Naive thymus-derived CD8-positive, alpha-beta T cell (primary cell): ENCODE results near the gene FRS2. TPM values are rescaled to one million over a fixed set of nuclear protein-coding genes. Genes with fewer than 3 reads are reported as not detected.

Experiments
- ATAC-seq, 2 donors: fragments of 150-1000 bp; cut with Tn5 transposase in 1 of 2; sonication (Bioruptor Pico), chemical (Tn5 transposase) in 1 of 2; 1 replicate in 1 of 2; 2 replicates in 1 of 2; pipeline ENCODE4 v1.10.0; 2021; ENCODE audit warnings: mild to moderate bottlenecking in 2 of 2, moderate library complexity in 2 of 2
- POLR2A ChIA-PET: fragments of 350-600 bp; sonication (Branson Sonifier 250); formaldehyde crosslinking; loops from one replicate; lab custom pipeline; 2021; ENCODE audit warnings: antibody characterized with exemption; lab: Charles Lee
- DNase-seq, 10 donors: peaks; one replicate each; pipeline versions ENCODE4 v3.0.0 to v3.0.0-alpha.2; 2020 to 2022
- H3K27ac Mint-ChIP-seq, 10 donors: one replicate each; pipeline ENCODE4 v1.8.0; 2020 to 2022; ENCODE audit warnings: mild to moderate bottlenecking in 10 of 10, mixed read lengths in 10 of 10, moderate library complexity in 4 of 10, inconsistent platforms in 1 of 10
- H3K27me3 Mint-ChIP-seq, 5 donors: one replicate each; pipeline ENCODE4 v1.8.0; 2021 to 2022; ENCODE audit warnings: mixed read lengths in 5 of 5
- H3K36me3 Mint-ChIP-seq, 3 donors: one replicate each; pipeline ENCODE4 v1.8.0; 2020 to 2022; ENCODE audit warnings: mixed read lengths in 3 of 3, mild to moderate bottlenecking in 2 of 3, inconsistent platforms in 1 of 3
- H3K4me1 Mint-ChIP-seq, 4 donors: one replicate each; pipeline ENCODE4 v1.8.0; 2021 to 2022; ENCODE audit warnings: mixed read lengths in 4 of 4
- H3K4me3 Mint-ChIP-seq, 10 donors: one replicate each; pipeline ENCODE4 v1.8.0; 2020 to 2022; ENCODE audit warnings: mild to moderate bottlenecking in 10 of 10, mixed read lengths in 10 of 10, moderate library complexity in 6 of 10, inconsistent platforms in 1 of 10
- H3K9me3 Mint-ChIP-seq, 9 donors: one replicate each; pipeline ENCODE4 v1.8.0; 2020 to 2022; ENCODE audit warnings: mixed read lengths in 9 of 9, mild to moderate bottlenecking in 3 of 9, inconsistent platforms in 1 of 9, moderate library complexity in 1 of 9
- polyA plus RNA-seq, 3 donors: library from polyadenylated mRNA; unstranded; fragments of 300-500 nt; fragmentation: Illumina TruSeq; gene quantifications; one replicate each; pipeline ENCODE4 v1.2.3, GENCODE V29; 2021
- total RNA-seq, 8 experiments: library from RNA in 2 of 8; stranded (reverse) in 2 of 8; gene quantifications; one replicate each; pipeline ENCODE4 v1.2.3 and lab custom pipeline; 2021 to 2026

FRS2 gene
- total and polyA plus RNA-seq, 5 experiments from 2014 or later: 11.1 to 33.5 (median 12.3) TPM

- Mint-ChIP-seq H3K27me3 (no peaks in the 10 kb centered on the region), H3K4me1 (peaks cover 24 to 80% (median 67%) of the 10 kb centered on the region in 4 donors), H3K9me3 (no peaks in the 10 kb centered on the region), H3K4me3 (peak overlapping the region in 1 of 10 donors; percentile 28), H3K27ac (no peak overlapping the region), H3K36me3 (peaks cover 0 to 10% (median 0%) of the 10 kb centered on the region in 3 donors)
- ATAC-seq (no peak), DNase-seq (no peak)
- POLR2A ChIA-PET: no interaction called here
Measured at GRCh38 chr12:69509904-69510827, 40.0 kb downstream of the FRS2 start.

GRCh38 chr12:69511016-69511415, 40.8 kb downstream of the FRS2 start:
- no peak for ATAC-seq
- Mint-ChIP-seq H3K9me3 (no peaks in the 10 kb centered on the region), H3K27me3 (no peaks in the 10 kb centered on the region), H3K27ac (peak overlapping the region in 1 of 10 donors; percentile 13), H3K36me3 (peaks cover 0 to 10% (median 0%) of the 10 kb centered on the region in 3 donors), H3K4me1 (peaks cover 26 to 81% (median 71%) of the 10 kb centered on the region in 4 donors), H3K4me3 (no peak overlapping the region)
- no peak for DNase-seq
- POLR2A ChIA-PET: interaction anchor here (0.6 kb wide), 1 partner anchor 744 kb away, joined by 5 read pairs; no protein-coding TSS in a partner anchor

DNA sequence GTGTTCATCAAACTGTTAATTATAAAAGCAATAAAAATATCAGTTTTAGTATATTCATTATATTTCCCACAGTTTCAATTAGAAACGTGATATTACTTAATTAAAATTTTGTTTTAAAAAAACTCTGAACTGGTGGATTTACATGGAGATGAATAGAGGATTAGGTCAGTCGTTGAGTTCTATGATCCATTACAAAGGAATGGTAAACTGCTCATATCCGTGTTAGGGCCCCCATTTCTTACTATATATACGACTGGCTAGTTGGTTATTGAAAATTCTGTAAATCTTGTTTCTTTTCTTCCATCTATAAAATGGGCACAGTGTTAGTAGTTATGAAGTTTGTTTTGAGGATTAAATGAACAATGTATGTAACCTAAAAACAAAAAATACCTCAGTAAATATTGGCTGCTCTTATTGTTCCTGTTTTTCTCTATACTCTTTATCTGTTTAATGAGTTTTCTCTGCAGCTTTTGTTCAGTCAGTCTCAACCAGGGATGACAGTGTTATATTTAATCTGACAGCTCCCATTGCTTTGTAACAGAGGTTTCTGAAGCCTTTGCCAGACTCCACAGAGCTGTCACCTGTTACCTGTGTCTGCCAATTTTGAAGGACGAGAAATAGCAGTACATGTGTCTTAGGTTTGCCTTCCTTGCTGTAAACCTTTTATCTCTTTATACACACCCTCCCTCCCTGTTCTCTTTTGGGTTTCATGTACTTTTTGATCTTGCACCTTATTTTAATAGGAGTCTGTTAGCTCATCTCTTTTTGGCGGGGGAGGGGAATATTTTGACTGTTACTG, 41.5 kb downstream of the FRS2 start:
- ATAC-seq: peak in 1 of 2 donors; percentile 52
- peak in 1 of 10 donors; percentile 12 for DNase-seq
- POLR2A ChIA-PET: interaction anchor here (1.5 kb wide), 1 partner anchor 41 kb away, joined by 3 read pairs; the partner anchor contains the start of gene FRS2
- Mint-ChIP-seq H3K36me3 (peaks cover 0 to 12% (median 0%) of the 10 kb centered on the region in 3 donors), H3K4me3 (peak overlapping the region in 4 of 10 donors; percentile 0 to 36 (median 2)), H3K9me3 (no peaks in the 10 kb centered on the region), H3K27me3 (no peaks in the 10 kb centered on the region), H3K4me1 (peaks cover 26 to 78% (median 67%) of the 10 kb centered on the region in 4 donors), H3K27ac (peak overlapping the region in 5 of 10 donors; percentile 26 to 85 (median 34))

- POLR2A ChIA-PET: interaction anchor here (1.5 kb wide), 1 partner anchor 43 kb away, joined by 3 read pairs; the partner anchor contains the start of gene FRS2
- peak overlapping the region in 1 of 10 donors; percentile 13 for H3K4me3 Mint-ChIP-seq
- no peaks in the 10 kb centered on the region for H3K9me3 Mint-ChIP-seq
- H3K27me3 Mint-ChIP-seq: no peaks in the 10 kb centered on the region
- no peak overlapping the region for H3K27ac Mint-ChIP-seq
- ATAC-seq: no peak
- no peak for DNase-seq
- peaks cover 0 to 9% (median 2%) of the 10 kb centered on the region in 3 donors for H3K36me3 Mint-ChIP-seq
- H3K4me1 Mint-ChIP-seq: peaks cover 26 to 74% (median 68%) of the 10 kb centered on the region in 4 donors
Measured at GRCh38 chr12:69512820-69513219, 42.6 kb downstream of the FRS2 start.

GRCh38 chr12:69513297-69513696, 43.1 kb downstream of the FRS2 start:
- H3K27me3 Mint-ChIP-seq: no peaks in the 10 kb centered on the region
- no peak for DNase-seq
- H3K9me3 Mint-ChIP-seq: no peaks in the 10 kb centered on the region
- H3K4me3 Mint-ChIP-seq: no peak overlapping the region
- no peak for ATAC-seq
- peaks cover 0 to 11% (median 5%) of the 10 kb centered on the region in 3 donors for H3K36me3 Mint-ChIP-seq
- peak overlapping the region in 1 of 10 donors; percentile 21 for H3K27ac Mint-ChIP-seq
- peaks cover 26 to 70% (median 68%) of the 10 kb centered on the region in 4 donors for H3K4me1 Mint-ChIP-seq
- POLR2A ChIA-PET: interaction anchor here (1.5 kb wide), 1 partner anchor 43 kb away, joined by 3 read pairs; the partner anchor contains the start of gene FRS2

- H3K4me3 Mint-ChIP-seq: no peak overlapping the region
- H3K36me3 Mint-ChIP-seq: peaks cover 0 to 11% (median 7%) of the 10 kb centered on the region in 3 donors
- peak overlapping the region in 1 of 10 donors; percentile 20 for H3K27ac Mint-ChIP-seq
- H3K27me3 Mint-ChIP-seq: no peaks in the 10 kb centered on the region
- H3K9me3 Mint-ChIP-seq: peaks cover 0 to 3% (median 0%) of the 10 kb centered on the region in 9 donors
- DNase-seq (no peak), ATAC-seq (no peak)
- H3K4me1 Mint-ChIP-seq: peaks cover 23 to 67% (median 63%) of the 10 kb centered on the region in 4 donors
- POLR2A ChIA-PET: no interaction called here
Measured at GRCh38 chr12:69514111-69514510, 43.9 kb downstream of the FRS2 start.

DNA sequence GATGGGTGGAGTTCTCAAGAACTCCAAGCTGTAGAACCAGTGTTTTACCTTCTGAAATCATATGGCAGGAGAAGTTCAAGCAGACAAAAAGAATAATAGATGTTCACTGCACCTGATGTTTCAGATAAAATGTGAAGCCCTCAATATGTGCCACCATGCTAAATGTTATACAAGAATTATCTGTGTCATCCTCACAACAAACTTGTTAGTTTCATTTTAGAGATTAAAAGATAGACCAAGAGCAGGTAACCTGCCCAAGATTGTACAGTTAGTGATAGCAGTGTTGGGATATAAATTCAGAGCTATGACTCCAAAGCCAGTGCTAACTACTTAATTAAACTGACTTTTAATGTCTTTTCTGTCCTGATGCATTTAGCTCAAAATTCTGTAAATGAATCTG, 44.7 kb downstream of the FRS2 start:
- ATAC-seq (no peak), DNase-seq (no peak)
- Mint-ChIP-seq H3K27ac (peak overlapping the region in 1 of 10 donors; percentile 63), H3K4me1 (peaks cover 23 to 69% (median 61%) of the 10 kb centered on the region in 4 donors), H3K36me3 (peaks cover 0 to 8% (median 7%) of the 10 kb centered on the region in 3 donors), H3K27me3 (no peaks in the 10 kb centered on the region), H3K4me3 (no peak overlapping the region), H3K9me3 (peaks cover 0 to 6% (median 0%) of the 10 kb centered on the region in 9 donors)
- POLR2A ChIA-PET: no interaction called here

DNA sequence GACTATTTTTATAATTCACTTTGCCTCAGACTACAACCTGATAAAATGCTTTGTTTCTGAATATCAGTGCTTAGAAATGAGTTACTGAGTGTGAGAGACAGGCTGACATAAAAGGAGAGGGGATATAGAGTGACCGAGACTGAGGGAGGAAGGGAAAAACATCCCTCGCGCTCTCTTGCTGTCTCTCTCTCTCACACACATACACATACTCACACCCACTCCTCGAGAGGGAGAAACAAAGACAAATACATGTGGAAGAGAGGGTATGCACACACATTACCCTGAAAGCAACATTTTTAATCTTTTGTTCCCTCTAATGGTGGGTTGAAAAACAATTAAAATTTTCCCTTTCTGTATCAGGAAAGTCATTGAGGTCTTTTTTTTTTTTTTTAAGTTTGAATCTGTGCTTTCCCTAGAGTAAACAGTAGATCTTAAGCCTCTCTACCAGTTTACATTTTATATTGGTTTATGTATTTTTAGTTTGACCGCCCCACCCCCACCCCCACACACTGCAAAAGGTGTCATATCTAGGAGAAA, 45.3 kb downstream of the FRS2 start:
- ATAC-seq (no peak), DNase-seq (no peak)
- POLR2A ChIA-PET: no interaction called here
- Mint-ChIP-seq H3K36me3 (peaks cover 0 to 8% (median 7%) of the 10 kb centered on the region in 3 donors), H3K27me3 (no peaks in the 10 kb centered on the region), H3K4me1 (peaks cover 23 to 70% (median 56%) of the 10 kb centered on the region in 4 donors), H3K9me3 (peaks cover 0 to 11% (median 2%) of the 10 kb centered on the region in 9 donors), H3K4me3 (no peak overlapping the region), H3K27ac (peak overlapping the region in 3 of 10 donors; percentile 46 to 63 (median 57))

DNA sequence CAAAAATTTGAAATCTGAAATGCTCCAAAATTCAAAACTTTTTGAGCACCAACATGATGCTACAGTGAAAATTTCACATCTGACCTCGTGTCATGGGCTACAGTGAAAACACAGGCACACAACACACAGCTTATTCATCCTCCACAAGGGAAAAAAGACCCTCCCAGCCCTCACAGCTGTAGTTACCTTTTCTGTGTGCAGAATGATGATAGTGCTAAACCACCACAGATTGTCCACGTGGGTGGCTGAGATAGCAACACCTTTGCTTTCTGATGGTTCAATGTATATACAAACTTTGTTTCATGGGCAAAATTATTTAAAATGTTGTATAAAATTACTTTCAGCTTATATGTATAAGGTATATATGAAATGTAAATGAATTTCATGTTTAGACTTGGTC, 46.8 kb downstream of the FRS2 start:
- H3K36me3 Mint-ChIP-seq: peaks cover 8 to 13% (median 8%) of the 10 kb centered on the region in 3 donors

DNA sequence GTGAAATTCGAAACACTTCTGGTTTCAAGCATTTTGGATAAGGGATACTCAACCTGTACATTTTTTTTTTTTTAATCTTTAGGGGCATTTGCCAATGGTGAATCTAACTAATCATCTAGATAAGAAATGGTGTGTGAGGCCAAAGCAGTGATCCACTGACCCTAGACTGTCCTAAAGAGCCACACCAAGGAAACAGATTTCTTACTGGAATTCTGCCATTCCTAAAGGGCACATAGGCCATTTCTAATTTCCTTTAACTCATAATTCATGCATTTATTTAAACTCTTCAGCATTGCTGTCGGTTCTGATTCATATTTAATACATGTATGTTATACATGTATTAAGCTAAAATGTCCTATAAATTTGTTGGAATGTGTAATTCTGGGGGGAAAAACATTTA, 47.2 kb downstream of the FRS2 start:
- POLR2A ChIA-PET: no interaction called here

More for the DNA sequence above, 46.8 kb downstream of the FRS2 start:
- H3K9me3 Mint-ChIP-seq: peaks cover 2 to 25% (median 11%) of the 10 kb centered on the region in 9 donors
- ATAC-seq (no peak), DNase-seq (no peak)
- no peak overlapping the region for H3K27ac Mint-ChIP-seq
- POLR2A ChIA-PET: no interaction called here
- H3K27me3 Mint-ChIP-seq: no peaks in the 10 kb centered on the region
- H3K4me1 Mint-ChIP-seq: peaks cover 19 to 64% (median 50%) of the 10 kb centered on the region in 4 donors
- H3K4me3 Mint-ChIP-seq: no peak overlapping the region

GRCh38 chr12:69519871-69520270, 49.7 kb downstream of the FRS2 start:
- peaks cover 17 to 53% (median 47%) of the 10 kb centered on the region in 4 donors for H3K4me1 Mint-ChIP-seq
- H3K27ac Mint-ChIP-seq: no peak overlapping the region
- no peak for DNase-seq
- ATAC-seq: no peak
- POLR2A ChIA-PET: no interaction called here
- H3K36me3 Mint-ChIP-seq: peaks cover 5 to 29% (median 23%) of the 10 kb centered on the region in 3 donors
- H3K4me3 Mint-ChIP-seq: no peak overlapping the region
- no peaks in the 10 kb centered on the region for H3K27me3 Mint-ChIP-seq
- peaks cover 6 to 41% (median 30%) of the 10 kb centered on the region in 9 donors for H3K9me3 Mint-ChIP-seq

More for the DNA sequence above, 47.2 kb downstream of the FRS2 start:
- Mint-ChIP-seq H3K36me3 (peaks cover 8 to 17% (median 12%) of the 10 kb centered on the region in 3 donors), H3K4me3 (no peak overlapping the region), H3K4me1 (peaks cover 18 to 59% (median 49%) of the 10 kb centered on the region in 4 donors), H3K27ac (no peak overlapping the region), H3K27me3 (no peaks in the 10 kb centered on the region), H3K9me3 (peaks cover 2 to 29% (median 16%) of the 10 kb centered on the region in 9 donors)
- DNase-seq: no peak
- ATAC-seq: no peak
